NCI-H460 (cell line): ENCODE measurements around the gene FADS1. TPM values are rescaled to one million over a fixed set of nuclear protein-coding genes. Genes with fewer than 3 reads are reported as not detected.
A peak's percentile ranks its signal among the peaks of the same experiment; 100 is the strongest.

Experiments used
- DNase-seq: peaks from one replicate; pipeline ENCODE4 v3.0.0-alpha.2; 2016; ENCODE audit warnings: low read depth; ENCODE audit errors: extremely low read depth
- total RNA-seq: library from RNA; depleted of rRNA; stranded (reverse); fragments of >200 nt; shearing (Covaris generic); gene quantifications from 2 replicates; pipeline ENCODE4 v1.2.3, GENCODE V29; 2014

The FADS1 gene
- total RNA-seq, 1 experiment from 2014 or later, result 95.9 TPM

GRCh38 chr11:61799665-61800284 lies 17.0 kb downstream of the FADS1 start:
- no peak for DNase-seq

GRCh38 chr11:61797263-61797944 lies 19.4 kb downstream of the FADS1 start:
- peak; percentile 70 for DNase-seq

- no peak for DNase-seq
Observed at GRCh38 chr11:61795876-61796526, 20.8 kb downstream of the FADS1 start.

GRCh38 chr11:61795459-61795858 lies 21.3 kb downstream of the FADS1 start:
- DNase-seq, result no peak

- no peak for DNase-seq
Observed at GRCh38 chr11:61794579-61794978, 22.2 kb downstream of the FADS1 start.

- no peak for DNase-seq
Observed at GRCh38 chr11:61793829-61794204, 23.0 kb downstream of the FADS1 start.

- no peak for DNase-seq
Observed at GRCh38 chr11:61793083-61793828, 23.5 kb downstream of the FADS1 start.

- peak; percentile 83 for DNase-seq
Observed at GRCh38 chr11:61792310-61793082, 24.3 kb downstream of the FADS1 start, which contains the start of the genes FEN1 and TMEM258. FEN1 (plus strand) TSS chr11:61792911; CDS start chr11:61795362, 2,451 bp downstream. TMEM258 (minus strand) TSS chr11:61792599; CDS start chr11:61792558, 41 bp downstream.

- DNase-seq, result peak; percentile 58
Observed at GRCh38 chr11:61791737-61792309, 25.0 kb downstream of the FADS1 start.

- peak; percentile 26 for DNase-seq
Observed at GRCh38 chr11:61787928-61788491, 28.8 kb downstream of the FADS1 start.

GRCh38 chr11:61785837-61786402 lies 30.9 kb downstream of the FADS1 start:
- DNase-seq, result no peak

- DNase-seq, result no peak
Observed at GRCh38 chr11:61784506-61784805, 32.3 kb downstream of the FADS1 start.

GRCh38 chr11:61783717-61784505 lies 32.9 kb downstream of the FADS1 start:
- DNase-seq, result no peak

- DNase-seq, result no peak
Observed at GRCh38 chr11:61782841-61783240, 34.0 kb downstream of the FADS1 start.

GRCh38 chr11:61782299-61782698 lies 34.5 kb downstream of the FADS1 start:
- DNase-seq, result no peak

- DNase-seq, result no peak
Observed at GRCh38 chr11:61781585-61781984, 35.2 kb downstream of the FADS1 start.

GRCh38 chr11:61780581-61781162 lies 36.1 kb downstream of the FADS1 start:
- no peak for DNase-seq
